K562 (cell line): ENCODE measurements around the gene DMXL1. TPM values are rescaled to one million over a fixed set of nuclear protein-coding genes. Genes with fewer than 3 reads are reported as not detected.

ENCODE experiments used
- ATAC-seq: fragments of 200-7000 bp; cut with Tn5 transposase; 3 replicates; pipeline ENCODE4 v1.9.1; 2020; ENCODE audit warnings: moderate library complexity
- BruUV-seq: library from RNA; stranded (reverse); fragments of 400-500 nt; replicated peaks from 2 replicates; lab custom pipeline; 2021; lab: Mats Ljungman, UMichigan
- CTCF ChIA-PET: fragments of 300-600 bp; formaldehyde crosslinking; extraction: SDS; loops from one replicate; lab custom pipeline; 2021; ENCODE audit warnings: low intra/inter-chr PET ratio; lab: Yijun Ruan, JAX
- POLR2A ChIA-PET: fragments of 300-600, 350-650 bp; sonication (Branson Sonifier 250); formaldehyde crosslinking; extraction: SDS; loops from one replicate; lab custom pipeline; 2021; ENCODE audit warnings: antibody characterized with exemption, inconsistent platforms; lab: Yijun Ruan, JAX
- DNase-seq, 4 experiments: peaks; one replicate each; pipeline versions ENCODE4 v3.0.0 to v3.0.0-alpha.2; 2011 to 2018; ENCODE audit warnings: low spot score in 3 of 4, mixed read lengths in 3 of 4; ENCODE audit errors: extremely low read depth in 1 of 4
- FAIRE-seq: peaks from 2 replicates; lab custom pipeline; 2011; peaks lifted over from hg19 to GRCh38; lab: Jason Lieb, UNC
- H2AFZ ChIP-seq: 2 replicates; pipeline ENCODE4 v1.6.0; 2011; ENCODE audit warnings: low read depth, low read length, control low read depth, inconsistent platforms
- H3K27ac ChIP-seq: fragments of 200-600 bp; 3 replicates; pipeline ENCODE4 v1.8.0; 2011; ENCODE audit warnings: low read depth, mild to moderate bottlenecking, control low read depth, inconsistent platforms, low read length, moderate library complexity, mixed read lengths; ENCODE audit errors: extremely low read depth
- H3K27me3 ChIP-seq, 2 experiments: fragments of 300-600 bp in 1 of 2; 2 replicates in 1 of 2; 3 replicates in 1 of 2; pipeline versions ENCODE4 v1.6.0 to v1.8.0; 2011; ENCODE audit warnings: inconsistent platforms in 2 of 2, low read length in 2 of 2, mild to moderate bottlenecking in 1 of 2, mixed read lengths in 1 of 2, moderate library complexity in 1 of 2; ENCODE audit not compliant: control insufficient read depth in 2 of 2, insufficient read depth in 2 of 2
- H3K36me3 ChIP-seq: fragments of 300-600 bp; 3 replicates; pipeline ENCODE4 v1.8.0; 2011; ENCODE audit warnings: mild to moderate bottlenecking, low read length, inconsistent platforms; ENCODE audit not compliant: control insufficient read depth, insufficient read depth
- H3K4me1 ChIP-seq, 2 experiments: fragments of 200-600 bp in 1 of 2; replicated peaks in 1 of 2; 2 replicates in 1 of 2; 3 replicates in 1 of 2; pipeline versions ENCODE4 v1.5.1 to v1.8.0; 2011; ENCODE audit warnings: inconsistent platforms in 2 of 2, low read length in 2 of 2, mild to moderate bottlenecking in 1 of 2, mixed read lengths in 1 of 2, moderate library complexity in 1 of 2; ENCODE audit not compliant: control insufficient read depth in 2 of 2, insufficient read depth in 2 of 2
- H3K4me2 ChIP-seq: 2 replicates; pipeline ENCODE4 v1.6.1; 2011; ENCODE audit warnings: low read length, control low read depth, inconsistent platforms, mixed read lengths; ENCODE audit not compliant: insufficient read depth
- H3K4me3 ChIP-seq: fragments of 200-600 bp; sonication (generic), shearing (Covaris generic); 2 replicates; pipeline ENCODE4 v1.5.1; 2016; ENCODE audit warnings: control low read depth, inconsistent platforms
- H3K79me2 ChIP-seq: fragments of 200-600 bp; 3 replicates; pipeline ENCODE4 v1.8.0; 2011; ENCODE audit warnings: low read length, inconsistent platforms; ENCODE audit not compliant: control insufficient read depth, insufficient read depth
- H3K9ac ChIP-seq, 2 experiments: 2 replicates each; pipeline versions ENCODE4 v1.6.0 to v1.6.1; 2011; ENCODE audit warnings: low read depth in 2 of 2, low read length in 2 of 2, control low read depth in 1 of 2, inconsistent platforms in 1 of 2, mild to moderate bottlenecking in 1 of 2, mixed read lengths in 1 of 2; ENCODE audit not compliant: insufficient read depth in 1 of 2
- H3K9me1 ChIP-seq: one replicate; pipeline ENCODE4 v1.6.0; 2011; ENCODE audit warnings: inconsistent platforms, mild to moderate bottlenecking, low read length, moderate library complexity; ENCODE audit not compliant: control insufficient read depth, insufficient read depth
- H3K9me3 ChIP-seq: replicated peaks from 2 replicates; pipeline ENCODE4 v1.5.1; 2011; ENCODE audit warnings: low read depth, low read length, inconsistent platforms; ENCODE audit not compliant: control insufficient read depth, insufficient read depth
- H4K20me1 ChIP-seq: replicated peaks from 2 replicates; pipeline ENCODE4 v1.6.1; 2011; ENCODE audit warnings: low read length, inconsistent platforms, mixed read lengths; ENCODE audit not compliant: control insufficient read depth, insufficient read depth
- DPF2 ChIP-seq: fragments of 450-650 bp; IDR thresholded peaks from 2 replicates; pipeline ENCODE4 v1.6.1; 2016
- ESRRA ChIP-seq: fragments of 450-650 bp; IDR thresholded peaks from 2 replicates; pipeline ENCODE4 v1.6.1; 2014; ENCODE audit warnings: low read depth, mild to moderate bottlenecking, moderate library complexity, borderline replicate concordance
- NELFE ChIP-seq: IDR thresholded peaks from 2 replicates; pipeline ENCODE4 v1.6.1; 2011; ENCODE audit warnings: mild to moderate bottlenecking; ENCODE audit not compliant: insufficient read depth, insufficient read length
- POLR3G ChIP-seq: IDR thresholded peaks from 2 replicates; pipeline ENCODE4 v1.6.1; 2011; ENCODE audit not compliant: insufficient read length, insufficient replicate concordance; ENCODE audit errors: extremely low read depth
- TAF15 ChIP-seq: fragments of 200-400 bp; formaldehyde crosslinking; IDR thresholded peaks from 2 replicates; pipeline ENCODE4 v1.6.1; 2017; ENCODE audit warnings: mild to moderate bottlenecking, low read depth, low read length, moderate library complexity
- ZBTB26 ChIP-seq: fragments of 450-650 bp; formaldehyde crosslinking; IDR thresholded peaks from 2 replicates; pipeline ENCODE4 v1.4.0; 2022; ENCODE audit warnings: missing genetic modification characterization
- ZKSCAN3 ChIP-seq: fragments of 250-450 bp; sonication (Bioruptor Pico); IDR thresholded peaks from 2 replicates; pipeline ENCODE4 v1.4.0; 2020
- WGBS: fragments of 100-300 bp; shearing (Covaris generic); methylation state at CpG from one replicate; pipeline ENCODE4 v1.1.6; 2016; ENCODE audit warnings: low coverage, mixed read lengths; ENCODE audit not compliant: insufficient coverage; ENCODE audit errors: missing lambda C conversion rate; 5-methylcytosine and 5-hydroxymethylcytosine counted together
- in situ Hi-C: fragments of 300-500 bp; cut with MboI; formaldehyde crosslinking; loops from 4 replicates; pipeline ENCODE4 v1.15.0; 2018; ENCODE audit warnings: inconsistent platforms, mixed read lengths
- intact Hi-C: fragments of 100-400 bp; cut with micrococcal nuclease; formaldehyde crosslinking; loops from 2 replicates; pipeline ENCODE4 v1.14.2; 2022
- polyA plus RNA-seq, 8 experiments: library from polyadenylated mRNA; depleted of rRNA in 4 of 8; stranded (reverse) in 5 of 8; unstranded in 3 of 8; fragments of >200 nt; fragmentation: Nextera tagmentation in 2 of 8; fragmentation: Illumina TruSeq in 1 of 8; extraction: Ambion mirVana in 2 of 8; extraction: Trizol in 1 of 8; gene quantifications; 2 replicates each; pipeline versions ENCODE4 v1.2.1 to v1.2.3, GENCODE V29; 2011 to 2014; ENCODE audit warnings: inconsistent platforms in 1 of 8, missing spikeins in 1 of 8
- total RNA-seq, 7 experiments: library from RNA; depleted of rRNA in 6 of 7; stranded (reverse); fragments of >200 nt in 6 of 7; fragmentation: Illumina TruSeq in 2 of 7; extraction: Trizol in 2 of 7; gene quantifications; 2 replicates each; pipeline versions ENCODE4 v1.2.1 to v1.2.3, GENCODE V29; 2011 to 2021; ENCODE audit warnings: low replicate concordance in 1 of 7
- TF ChIP-seq, protein P1 (sequence below): fragments of 450-650 bp; formaldehyde crosslinking; IDR thresholded peaks from 2 replicates; pipeline ENCODE4 v1.4.0; 2022; ENCODE audit warnings: missing genetic modification characterization

Gene DMXL1
- total and polyA plus RNA-seq, 9 of the 15 experiments (the other 6 are each of a cell fraction or from before 2014, with no cell fraction given) = 8.3 to 40.3 (median 30.6) TPM

DNA sequence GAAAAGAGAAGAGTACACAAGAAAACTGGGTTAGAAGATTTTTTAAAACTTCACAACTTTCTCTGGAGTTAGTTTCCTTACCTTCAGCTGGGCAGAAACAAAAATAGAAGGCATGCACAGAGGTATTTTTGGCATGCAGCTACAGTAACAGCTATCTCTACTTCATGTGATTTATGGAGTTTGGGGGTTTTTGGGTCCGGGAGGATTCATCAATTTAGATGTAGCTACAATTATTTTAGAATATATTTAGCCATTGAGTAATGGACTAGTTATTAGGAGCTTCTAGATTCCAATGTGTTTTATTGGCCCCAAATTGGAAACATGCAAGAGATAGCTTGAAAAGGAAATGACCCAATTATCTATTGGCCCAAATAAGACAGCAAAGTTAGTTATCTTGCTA is 193.3 kb downstream of the DMXL1 start:
- Histone ChIP-seq H4K20me1 (no peaks in the 10 kb centered on the region), H3K79me2 (peaks cover 10% of the 10 kb centered on the region), H3K36me3 (no peaks in the 10 kb centered on the region), H2AFZ (no peak overlapping the region), H3K27me3 (no peaks in the 10 kb centered on the region), H3K4me2 (no peak overlapping the region), H3K9ac (no peak overlapping the region), H3K27ac (no peak overlapping the region), H3K9me3 (0 out of 2 replicates have a peak, but pooled peaks cover 2% of the 10 kb centered on the region), H3K4me3 (no peak overlapping the region), H3K4me1 (peaks cover 3 to 12% of the 10 kb centered on the region in 2 experiments; a peak in 3 of 5 replicates), H3K9me1 (no peaks in the 10 kb centered on the region)
- intact Hi-C loops = loop anchor here (10.0 kb wide), 1 partner anchor 189 kb away; the partner anchor contains the start of gene DMXL1
- DNase-seq (no peak), ATAC-seq (no peak), FAIRE-seq (no peak)
- CTCF ChIA-PET = no interaction called here
- WGBS = 0% methylated on average over 1 of the region's 1 CpG
- POLR2A ChIA-PET = interaction anchor here (1.1 kb wide), 2 partner anchors 26 to 30 kb away, joined by 3 to 5 read pairs; no protein-coding TSS in a partner anchor
- TF ChIP-seq, protein P1, sequence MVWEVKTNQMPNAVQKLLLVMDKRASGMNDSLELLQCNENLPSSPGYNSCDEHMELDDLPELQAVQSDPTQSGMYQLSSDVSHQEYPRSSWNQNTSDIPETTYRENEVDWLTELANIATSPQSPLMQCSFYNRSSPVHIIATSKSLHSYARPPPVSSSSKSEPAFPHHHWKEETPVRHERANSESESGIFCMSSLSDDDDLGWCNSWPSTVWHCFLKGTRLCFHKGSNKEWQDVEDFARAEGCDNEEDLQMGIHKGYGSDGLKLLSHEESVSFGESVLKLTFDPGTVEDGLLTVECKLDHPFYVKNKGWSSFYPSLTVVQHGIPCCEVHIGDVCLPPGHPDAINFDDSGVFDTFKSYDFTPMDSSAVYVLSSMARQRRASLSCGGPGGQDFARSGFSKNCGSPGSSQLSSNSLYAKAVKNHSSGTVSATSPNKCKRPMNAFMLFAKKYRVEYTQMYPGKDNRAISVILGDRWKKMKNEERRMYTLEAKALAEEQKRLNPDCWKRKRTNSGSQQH (CRISPR knock-in tag) = no peak
- TF ChIP-seq ZKSCAN3 (CRISPR knock-in tag) = no peak
- TF ChIP-seq TAF15 = no peak
- TF ChIP-seq ZBTB26 (CRISPR knock-in tag) = no peak
- no peak for TF ChIP-seq POLR3G
- no peak for TF ChIP-seq NELFE
- no peak for TF ChIP-seq DPF2
- TF ChIP-seq ESRRA = no peak
- BruUV-seq = no TSS peak
- in situ Hi-C loops = no loop called here
